GM19397 (cell line): ENCODE data around the gene MAP1B.

Experiments
- ATAC-seq: cut with Tn5 transposase; IDR thresholded peaks from one replicate; pipeline ENCODE4 v1.9.1; 2021; ENCODE audit warnings: mild to moderate bottlenecking, moderate library complexity; ENCODE audit not compliant: unreplicated experiment

Gene MAP1B

GRCh38 chr5:72096602-72097188, 10.6 kb upstream of the MAP1B start:
- no peak for ATAC-seq

- ATAC-seq, result no peak
Measured at GRCh38 chr5:72101828-72102227, 5.4 kb upstream of the MAP1B start.

DNA sequence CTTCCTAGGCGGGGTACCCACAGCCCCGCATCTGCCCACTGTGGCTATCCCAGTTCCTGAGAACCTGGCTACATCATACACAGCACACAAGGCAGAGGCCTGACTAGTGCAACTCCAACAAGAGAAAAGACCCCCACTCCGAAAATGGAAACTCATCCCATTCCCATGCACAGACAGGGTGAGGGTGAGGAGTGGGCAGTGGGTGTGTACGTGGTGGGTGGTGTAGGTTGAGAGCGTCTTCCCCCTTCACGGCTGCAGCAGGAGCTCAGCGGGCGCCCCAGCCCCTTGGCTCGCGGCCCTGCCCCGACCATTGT, 501 bp upstream of the MAP1B start:
- no peak for ATAC-seq

GRCh38 chr5:72107901-72108201, 576 bp downstream of the MAP1B start:
- ATAC-seq, result peak; percentile 40

- ATAC-seq, result peak; percentile 40
Measured at GRCh38 chr5:72108202-72109061, 1.2 kb downstream of the MAP1B start.

- ATAC-seq, result no peak
Measured at GRCh38 chr5:72109062-72109411, 1.8 kb downstream of the MAP1B start.

- no peak for ATAC-seq
Measured at GRCh38 chr5:72109625-72110024, 2.4 kb downstream of the MAP1B start.

DNA sequence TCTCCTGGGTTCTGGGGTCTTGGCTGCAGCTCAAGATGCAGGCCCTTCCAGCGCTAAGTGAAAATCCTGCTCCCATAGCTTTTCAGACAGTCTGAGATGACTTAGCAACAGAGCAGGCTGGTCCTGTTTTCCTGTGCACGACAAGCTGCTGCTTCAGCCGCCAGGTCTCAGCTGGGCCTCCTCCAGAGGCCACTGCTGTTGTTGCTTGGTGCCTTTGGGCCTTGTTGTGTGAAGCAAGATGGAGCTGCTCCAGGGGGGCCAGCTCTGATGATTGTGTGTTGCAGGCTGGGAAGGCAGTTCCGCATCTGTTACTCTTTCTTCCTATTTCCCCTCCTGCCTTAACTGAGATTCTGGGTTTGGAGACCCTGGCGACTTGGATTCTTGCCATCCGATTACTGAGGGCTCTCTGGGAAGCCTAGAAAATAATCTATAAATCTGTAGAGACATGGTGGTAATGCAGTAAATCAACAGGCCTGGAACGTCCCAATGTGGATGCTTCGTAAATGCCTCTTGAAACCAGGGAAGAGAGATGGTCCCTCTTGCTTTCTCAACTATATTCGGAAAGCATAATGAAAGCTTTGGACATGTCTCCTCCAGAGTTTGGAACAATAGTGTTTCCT, 3.2 kb downstream of the MAP1B start:
- no peak for ATAC-seq

GRCh38 chr5:72112389-72112788, 5.1 kb downstream of the MAP1B start:
- ATAC-seq, result no peak

DNA sequence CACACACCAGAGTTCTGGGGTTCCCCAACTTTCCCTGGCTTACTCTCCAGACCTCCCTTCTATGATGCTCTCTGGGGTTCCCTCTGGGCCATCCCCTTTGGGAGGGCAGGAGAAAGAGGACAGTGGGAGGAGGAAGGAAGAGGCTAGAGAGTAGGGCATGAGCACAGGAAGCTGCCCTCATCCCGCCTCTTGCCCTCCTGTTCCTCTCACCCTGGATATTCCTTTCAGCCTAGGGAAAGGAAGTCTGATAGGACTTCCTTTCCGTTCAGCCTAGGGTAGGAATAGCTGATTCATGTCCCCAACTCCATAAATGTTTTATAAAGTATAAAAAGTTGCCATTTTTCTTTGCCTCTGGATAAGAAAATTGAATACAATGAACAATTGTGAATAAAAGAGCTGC, 7.4 kb downstream of the MAP1B start:
- ATAC-seq, result no peak

GRCh38 chr5:72115296-72115695, 8.0 kb downstream of the MAP1B start:
- no peak for ATAC-seq

- ATAC-seq, result no peak
Measured at GRCh38 chr5:72117307-72117706, 10.0 kb downstream of the MAP1B start.

- no peak for ATAC-seq
Measured at GRCh38 chr5:72121052-72121779, 13.9 kb downstream of the MAP1B start.

- no peak for ATAC-seq
Measured at GRCh38 chr5:72121780-72122445, 14.6 kb downstream of the MAP1B start.

DNA sequence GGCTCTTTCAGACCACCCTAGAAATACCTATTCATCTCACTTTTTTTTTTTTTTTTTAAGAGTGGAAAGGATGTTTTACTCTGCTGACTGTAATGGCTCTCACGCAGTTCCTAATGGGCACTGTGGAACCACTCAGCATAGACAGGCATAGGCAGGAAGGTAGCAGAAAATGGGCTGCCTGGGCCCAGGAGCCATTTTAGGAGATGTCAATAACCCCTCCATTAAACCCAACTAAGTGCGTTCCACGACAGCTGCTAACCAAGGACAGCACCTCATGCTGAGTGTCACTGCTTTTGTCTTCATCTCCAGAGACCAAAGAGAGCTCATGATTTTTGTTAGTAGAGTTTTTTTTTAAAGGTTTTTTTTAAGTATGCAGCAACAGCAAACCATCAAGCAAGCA, 15.3 kb downstream of the MAP1B start:
- no peak for ATAC-seq

- no peak for ATAC-seq
Measured at GRCh38 chr5:72123764-72124376, 16.6 kb downstream of the MAP1B start.

DNA sequence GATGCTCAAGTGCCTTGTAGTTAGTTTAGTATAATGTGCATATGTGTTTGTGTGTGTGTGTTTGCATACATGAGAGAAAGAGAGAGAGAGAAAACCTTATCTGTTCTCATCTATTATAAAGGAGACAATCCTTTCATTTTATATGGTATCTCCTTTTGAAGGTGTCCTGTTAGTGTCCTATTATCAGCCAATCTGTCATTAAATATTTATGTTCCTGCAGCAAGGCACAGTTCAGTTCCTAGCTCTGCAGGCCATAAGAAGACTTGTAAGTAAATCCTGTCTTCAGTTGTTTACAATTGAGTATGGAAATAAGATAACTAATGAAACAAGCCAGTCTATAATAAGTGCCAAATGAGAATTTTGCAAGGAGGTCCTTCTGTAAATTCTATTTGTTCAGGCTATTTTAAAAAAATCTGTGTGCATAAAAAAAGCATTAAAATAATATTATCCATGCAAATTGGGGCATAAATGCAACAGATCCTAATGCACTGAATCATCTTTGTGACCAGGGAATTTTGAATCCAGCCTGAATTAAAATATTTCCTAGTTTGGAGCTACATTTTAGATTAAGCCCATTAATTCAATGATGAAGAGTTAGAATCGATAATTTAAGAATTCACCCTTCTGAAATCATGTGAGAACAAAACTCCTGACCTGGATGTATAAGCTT, 18.1 kb downstream of the MAP1B start:
- ATAC-seq, result no peak

- no peak for ATAC-seq
Measured at GRCh38 chr5:72125941-72126620, 18.8 kb downstream of the MAP1B start.

- no peak for ATAC-seq
Measured at GRCh38 chr5:72126796-72127195, 19.5 kb downstream of the MAP1B start.

- no peak for ATAC-seq
Measured at GRCh38 chr5:72129725-72130124, 22.4 kb downstream of the MAP1B start.
